RPMI7951 (cell line): ENCODE data around the gene QRSL1. TPM values are rescaled to one million over a fixed set of nuclear protein-coding genes. Genes with fewer than 3 reads are reported as not detected.
"Not testable (repeated sequence)": the region's sequence is repeated elsewhere in the genome, so short reads cannot be mapped to it uniquely, and the experiment has no call there.

Source experiments
- DNase-seq: peaks from one replicate; pipeline ENCODE4 v3.0.0-alpha.2; 2012; ENCODE audit warnings: low read depth
- total RNA-seq: library from RNA; depleted of rRNA; stranded (reverse); fragments of >200 nt; shearing (Covaris generic); gene quantifications from 2 replicates; pipeline ENCODE4 v1.2.3, GENCODE V29; 2014

Gene QRSL1
- total RNA-seq, 1 experiment from 2014 or later: 13.9 TPM

GRCh38 chr6:106623039-106623438, 6.3 kb upstream of the QRSL1 start:
- no peak for DNase-seq

GRCh38 chr6:106626485-106626884, 2.9 kb upstream of the QRSL1 start:
- DNase-seq: no peak

DNA sequence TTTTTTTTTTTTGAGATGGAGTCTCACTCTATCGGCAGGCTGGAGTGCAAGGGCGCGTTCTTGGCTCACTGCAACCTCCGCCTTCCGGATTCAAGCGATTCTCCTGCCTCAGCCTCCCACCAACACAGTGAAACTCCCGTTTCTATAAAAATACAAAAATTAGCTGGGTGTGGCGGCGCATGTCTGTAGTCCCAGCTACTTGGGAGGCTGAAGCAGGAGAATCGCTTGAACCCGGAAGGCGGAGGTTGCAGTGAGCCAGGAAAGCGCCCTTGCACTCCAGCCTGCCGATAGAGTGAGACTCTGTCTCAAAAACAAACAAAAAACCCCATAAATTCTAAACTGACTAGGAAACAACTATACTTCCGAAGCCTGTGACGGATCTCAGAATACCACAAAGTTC, 1.6 kb upstream of the QRSL1 start:
- not testable (repeated sequence) for DNase-seq

DNA sequence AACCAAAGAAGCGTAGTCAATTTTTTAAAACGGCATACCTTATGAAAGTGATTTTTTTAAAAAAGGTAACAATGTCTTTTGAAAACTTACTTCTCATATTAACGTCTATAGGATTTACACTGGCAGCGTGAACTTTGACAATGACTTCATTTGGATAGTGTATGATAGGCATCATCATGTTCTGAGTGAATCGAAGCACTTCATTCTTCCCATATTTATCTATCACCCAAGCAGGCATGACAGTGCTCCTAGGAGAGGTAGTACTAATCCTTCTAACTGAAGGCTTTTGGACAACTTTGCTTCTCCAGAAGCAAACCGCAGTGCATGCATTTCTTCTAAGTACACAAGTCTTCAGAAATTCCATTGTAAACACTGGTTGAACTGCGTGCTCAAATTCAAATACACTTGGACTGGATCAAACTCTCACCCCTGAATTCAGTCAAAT, 698 bp upstream of the QRSL1 start:
- DNase-seq: no peak

DNA sequence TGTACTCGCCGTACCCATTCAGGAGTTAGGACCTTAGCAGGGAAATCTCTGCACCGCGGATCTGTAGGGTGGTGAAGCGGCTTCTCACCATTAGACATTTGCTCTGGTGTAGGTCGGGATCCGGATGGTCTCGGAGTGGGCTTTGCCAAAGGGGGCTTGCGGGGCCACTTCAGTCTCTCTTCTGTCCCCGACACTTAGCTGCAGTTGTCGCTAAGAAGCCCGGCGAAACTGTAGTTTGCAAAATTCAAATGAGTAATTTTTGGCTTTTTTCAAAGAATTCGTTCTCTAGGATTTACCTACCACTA, 433 bp downstream of the QRSL1 start:
- no peak for DNase-seq

- no peak for DNase-seq
Observed at GRCh38 chr6:106630366-106630765, 988 bp downstream of the QRSL1 start.

DNA sequence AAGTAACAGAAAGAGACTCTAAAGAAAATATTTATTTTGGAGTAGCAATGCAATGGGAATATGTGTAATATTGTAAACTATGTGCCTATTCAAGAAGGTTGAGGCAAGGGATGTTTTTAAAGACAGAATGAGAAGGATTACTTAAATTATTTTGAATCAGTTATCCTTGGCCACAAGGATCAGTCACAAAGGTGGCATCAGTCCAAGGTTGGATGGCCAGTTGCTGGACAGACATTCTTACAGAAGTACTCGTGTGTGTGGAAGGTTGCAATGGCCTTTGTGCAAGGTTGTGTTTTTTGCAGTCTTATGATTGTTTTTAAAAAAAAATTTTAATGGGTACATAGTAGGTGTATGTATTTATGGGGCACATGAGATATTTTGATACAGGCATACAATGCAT, 2.0 kb downstream of the QRSL1 start:
- DNase-seq: peak; percentile 31

GRCh38 chr6:106634565-106634964, 5.2 kb downstream of the QRSL1 start:
- DNase-seq: no peak

GRCh38 chr6:106637051-106637716, 7.8 kb downstream of the QRSL1 start:
- DNase-seq: no peak

GRCh38 chr6:106637717-106638341, 8.5 kb downstream of the QRSL1 start:
- DNase-seq: no peak

- DNase-seq: no peak
Observed at GRCh38 chr6:106639812-106640211, 10.4 kb downstream of the QRSL1 start.

DNA sequence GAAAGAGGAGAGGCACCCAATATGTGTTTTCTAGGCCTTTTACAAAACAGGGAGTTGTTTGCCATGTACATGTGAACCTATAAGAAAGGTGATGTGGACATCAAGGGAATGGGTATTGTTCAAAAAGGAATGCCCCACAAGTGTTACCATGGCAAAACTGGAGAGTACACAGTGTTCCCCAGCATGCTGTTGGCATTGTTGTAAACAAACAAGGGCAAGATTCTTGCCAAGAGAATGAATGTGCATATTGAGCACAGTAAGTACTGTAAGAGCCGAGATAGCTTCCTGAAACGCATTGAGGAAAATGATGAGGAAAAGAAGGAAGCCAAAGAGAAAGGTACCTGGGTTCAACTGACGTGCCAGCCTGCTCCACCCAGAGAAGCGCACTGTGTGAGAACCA, 13.1 kb downstream of the QRSL1 start:
- no peak for DNase-seq

DNA sequence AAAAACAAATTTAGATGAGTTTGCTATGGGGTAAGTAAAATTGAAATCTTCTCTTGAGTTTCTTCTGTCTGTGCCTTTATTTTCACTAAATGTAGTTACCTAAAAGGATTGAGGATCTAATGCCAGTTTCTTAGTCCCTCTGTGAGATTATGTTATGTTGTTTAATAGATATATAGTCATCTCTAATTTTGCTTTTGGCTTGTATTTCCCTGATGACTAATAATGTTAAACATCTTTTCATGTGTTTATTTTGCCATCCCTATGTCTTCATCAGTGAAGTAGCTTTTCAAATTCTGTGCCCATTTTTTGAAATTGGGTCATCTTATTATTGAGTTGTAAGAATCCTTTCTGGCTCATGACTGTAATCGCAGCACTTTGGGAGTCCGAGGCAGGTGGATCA, 13.7 kb downstream of the QRSL1 start:
- DNase-seq: no peak

- DNase-seq: no peak
Observed at GRCh38 chr6:106648651-106649308, 19.4 kb downstream of the QRSL1 start.

- peak; percentile 4 for DNase-seq
Observed at GRCh38 chr6:106658469-106658868, 29.1 kb downstream of the QRSL1 start.

GRCh38 chr6:106659859-106660258, 30.5 kb downstream of the QRSL1 start:
- no peak for DNase-seq

- no peak for DNase-seq
Observed at GRCh38 chr6:106662458-106662857, 33.1 kb downstream of the QRSL1 start.

- DNase-seq: no peak
Observed at GRCh38 chr6:106666282-106667021, 37.1 kb downstream of the QRSL1 start.

DNA sequence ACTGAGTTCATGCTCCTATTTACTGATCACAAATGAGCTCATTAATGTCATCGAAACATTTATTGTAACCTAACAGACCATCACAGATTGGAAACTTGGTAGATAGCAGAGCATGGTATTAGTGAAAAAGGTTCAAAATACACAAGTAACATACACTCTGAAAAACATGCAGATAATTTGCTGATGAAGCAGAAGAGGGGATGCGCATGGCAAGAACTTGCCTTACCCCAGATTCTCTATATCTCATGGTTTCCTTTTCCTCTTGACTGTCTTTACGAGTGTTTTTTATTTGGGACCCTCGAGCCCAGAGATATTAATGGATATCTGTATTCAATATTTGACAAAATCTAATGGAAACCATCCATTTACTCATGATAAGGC, 37.6 kb downstream of the QRSL1 start:
- no peak for DNase-seq

DNA sequence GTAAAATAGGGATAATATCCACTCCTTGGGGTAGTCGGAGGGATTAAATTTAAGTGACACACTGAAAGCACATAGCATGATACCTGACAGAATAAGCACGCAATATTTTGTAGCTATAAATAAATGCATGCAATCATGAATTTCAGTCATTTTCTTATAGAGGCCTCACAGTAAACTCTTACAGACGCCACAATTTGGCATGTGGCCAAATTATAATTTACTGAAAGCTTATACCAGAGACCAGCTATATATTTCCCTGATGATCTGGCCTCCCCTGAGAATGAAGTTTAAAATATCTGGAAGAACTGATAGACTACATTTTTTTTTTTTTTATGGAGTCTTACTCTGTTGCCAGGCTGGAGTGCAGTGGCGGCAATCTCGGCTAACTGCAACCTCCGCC, 40.9 kb downstream of the QRSL1 start:
- no peak for DNase-seq

- no peak for DNase-seq
Observed at GRCh38 chr6:106671651-106672050, 42.3 kb downstream of the QRSL1 start.

GRCh38 chr6:106674541-106675229, 45.3 kb downstream of the QRSL1 start:
- no peak for DNase-seq
